Panc1 (cell line): ENCODE results near the gene CERS5. TPM values are rescaled to one million over a fixed set of nuclear protein-coding genes. Genes with fewer than 3 reads are reported as not detected.
"Not testable (repeated sequence)": the region's sequence is repeated elsewhere in the genome, so short reads cannot be mapped to it uniquely, and the experiment has no call there.

Source experiments
- ATAC-seq: fragments of 200-7000 bp; cut with Tn5 transposase; 2 replicates; pipeline ENCODE4 v1.9.1; 2020; ENCODE audit warnings: mild to moderate bottlenecking, moderate library complexity
- BruUV-seq: library from RNA; stranded (reverse); fragments of 400-500 nt; replicated peaks from 2 replicates; lab custom pipeline; 2021; lab: Mats Ljungman, UMichigan
- CTCF ChIA-PET: fragments of 300-600 bp; sonication (Branson Sonifier 250); formaldehyde crosslinking; loops from one replicate; lab custom pipeline; 2022; ENCODE audit warnings: antibody characterized with exemption; lab: Charles Lee
- POLR2A ChIA-PET: fragments of 300-600 bp; sonication (Branson Sonifier 250); formaldehyde crosslinking; loops from one replicate; lab custom pipeline; 2022; ENCODE audit warnings: antibody characterized with exemption; lab: Charles Lee
- DNase-seq: peaks from one replicate; pipeline ENCODE4 v3.0.0-alpha.2; 2010; ENCODE audit warnings: low read depth, low spot score
- H3K27ac ChIP-seq: 2 replicates; pipeline ENCODE4 v1.5.1; 2011; ENCODE audit warnings: mild to moderate bottlenecking, low read length, inconsistent platforms
- H3K27me3 ChIP-seq: fragments of 200-500 bp; sonication (Bioruptor generic); 2 replicates; pipeline ENCODE4 v1.6.0; 2014; ENCODE audit warnings: low read length, inconsistent platforms; ENCODE audit not compliant: control insufficient read depth, insufficient read depth
- H3K36me3 ChIP-seq: fragments of 200-500 bp; sonication (Bioruptor generic); 2 replicates; pipeline ENCODE4 v1.5.1; 2014; ENCODE audit warnings: inconsistent platforms, mild to moderate bottlenecking, low read length, moderate library complexity; ENCODE audit not compliant: control insufficient read depth, insufficient read depth
- H3K4me1 ChIP-seq: 2 replicates; pipeline ENCODE4 v1.5.1; 2011; ENCODE audit warnings: inconsistent platforms, mild to moderate bottlenecking, low read length, moderate library complexity; ENCODE audit not compliant: control insufficient read depth, insufficient read depth
- H3K4me3 ChIP-seq, 2 experiments: 2 replicates each; pipeline ENCODE4 v1.5.1; 2011 to 2012; ENCODE audit warnings: low read depth in 2 of 2, low read length in 2 of 2, mild to moderate bottlenecking in 2 of 2, inconsistent platforms in 1 of 2, moderate library complexity in 1 of 2
- H3K9me3 ChIP-seq: fragments of 200-500 bp; sonication (Bioruptor generic); 2 replicates; pipeline ENCODE4 v1.5.1; 2014; ENCODE audit warnings: low read depth, mild to moderate bottlenecking, inconsistent platforms, low read length, moderate library complexity; ENCODE audit not compliant: control insufficient read depth, insufficient read depth
- CTCF ChIP-seq: fragments of 450-650 bp; IDR thresholded peaks from 2 replicates; pipeline ENCODE4 v1.5.1; 2017; ENCODE audit warnings: mild to moderate bottlenecking
- POLR2AphosphoS5 ChIP-seq: IDR thresholded peaks from 2 replicates; pipeline ENCODE4 v1.6.1; 2012; ENCODE audit warnings: mild to moderate bottlenecking, low read depth, low read length, moderate library complexity
- REST ChIP-seq, 2 experiments: IDR thresholded peaks; 2 replicates each; pipeline ENCODE4 v1.6.1; 2011 to 2012; ENCODE audit warnings: low read depth in 2 of 2, control low read depth in 1 of 2, low read length in 1 of 2, mild to moderate bottlenecking in 1 of 2, moderate library complexity in 1 of 2; ENCODE audit not compliant: insufficient read depth in 1 of 2
- SIN3A ChIP-seq: IDR thresholded peaks from 2 replicates; pipeline ENCODE4 v1.6.1; 2012; ENCODE audit warnings: low read depth, mild to moderate bottlenecking, low read length, moderate library complexity, borderline replicate concordance; ENCODE audit not compliant: insufficient read depth
- TCF7L2 ChIP-seq: IDR thresholded peaks from 2 replicates; pipeline ENCODE4 v1.6.1; 2011; ENCODE audit warnings: mild to moderate bottlenecking, low read depth, low read length, inconsistent platforms
- in situ Hi-C: cut with HindIII; loops from 2 replicates; pipeline ENCODE4 v1.10.0; 2016; ENCODE audit warnings: low sequenced_read_pairs, low pct_unique_long_range_greater_than_20kb
- intact Hi-C: fragments of 100-400 bp; cut with micrococcal nuclease; formaldehyde crosslinking; loops from one replicate; pipeline ENCODE4 v1.10.0; 2022; ENCODE audit not compliant: unreplicated experiment
- total RNA-seq: library from RNA; stranded (reverse); gene quantifications from one replicate; pipeline ENCODE4 v1.2.1, GENCODE V29; 2021; ENCODE audit not compliant: unreplicated experiment

Gene CERS5
- total RNA-seq, 1 experiment from 2014 or later, result 50.5 TPM

- no peak overlapping the region for H3K27ac ChIP-seq
- H3K36me3 ChIP-seq, result no peaks in the 10 kb centered on the region
- no peaks in the 10 kb centered on the region for H3K27me3 ChIP-seq
- ChIA-PET POLR2A (interaction anchor here (0.6 kb wide), 2 partner anchors 15 to 17 kb away, joined by 3 to 8 read pairs; no protein-coding TSS in a partner anchor), CTCF (interaction anchor here (0.7 kb wide), 2 partner anchors 46 to 157 kb away, joined by 4 to 12 read pairs; no protein-coding TSS in a partner anchor)
- intact Hi-C loops (no loop called here), in situ Hi-C loops (no loop called here)
- no peaks in the 10 kb centered on the region for H3K9me3 ChIP-seq
- H3K4me1 ChIP-seq, result no peaks in the 10 kb centered on the region
- TF ChIP-seq CTCF, result no peak
- no peak for TF ChIP-seq REST (IDR thresholded peaks at IDR 0.05; ENCODE audit: insufficient read depth in 1 of 2, low read depth in 2 of 2, low read length in 1 of 2)
- no peak for TF ChIP-seq POLR2AphosphoS5
- no peak for TF ChIP-seq SIN3A
- no peak for TF ChIP-seq TCF7L2
- no TSS peak for BruUV-seq
- H3K4me3 ChIP-seq, result no peak overlapping the region
- ATAC-seq (no peak), DNase-seq (no peak)
Observed at GRCh38 chr12:50157259-50157658, 9.9 kb downstream of the CERS5 start.

- in situ Hi-C loops, result no loop called here
- Histone ChIP-seq H3K27me3 (no peaks in the 10 kb centered on the region), H3K4me1 (no peaks in the 10 kb centered on the region), H3K4me3 (no peak overlapping the region), H3K27ac (no peak overlapping the region), H3K9me3 (no peaks in the 10 kb centered on the region), H3K36me3 (no peaks in the 10 kb centered on the region)
- no peak for ATAC-seq
- intact Hi-C loops, result no loop called here
- TF ChIP-seq REST (IDR thresholded peaks at IDR 0.05; ENCODE audit: insufficient read depth in 1 of 2, low read depth in 2 of 2, low read length in 1 of 2) (no peak), SIN3A (no peak), CTCF (no peak), TCF7L2 (no peak), POLR2AphosphoS5 (no peak)
- BruUV-seq, result no TSS peak
- DNase-seq, result no peak
- CTCF ChIA-PET, result interaction anchor here (0.7 kb wide), 1 partner anchor 46 kb away, joined by 4 read pairs; no protein-coding TSS in a partner anchor
- POLR2A ChIA-PET, result no interaction called here
Observed at GRCh38 chr12:50156641-50157040, 10.5 kb downstream of the CERS5 start.

- H3K36me3 ChIP-seq, CTCF ChIA-PET, BruUV-seq, H3K4me3 ChIP-seq, H3K27me3 ChIP-seq, in situ Hi-C loops, H3K9me3 ChIP-seq, intact Hi-C loops, H3K27ac ChIP-seq, H3K4me1 ChIP-seq, DNase-seq, ATAC-seq: not testable (repeated sequence)
- POLR2A ChIA-PET, result interaction anchor here (0.6 kb wide), 1 partner anchor 70 kb away, joined by 5 read pairs; no protein-coding TSS in a partner anchor
Observed at GRCh38 chr12:50154947-50155346, 12.2 kb downstream of the CERS5 start.
